Peyer's patch (tissue), 4 donors: ENCODE measurements around the gene COLEC12. TPM values are rescaled to one million over a fixed set of nuclear protein-coding genes. Genes with fewer than 3 reads are reported as not detected.
A peak's percentile ranks its signal among the peaks of the same experiment; 100 is the strongest.

Experiments used
- DNase-seq, 3 donors: peaks; one replicate each; pipeline ENCODE4 v3.0.0-alpha.2; 2017 to 2019
- H3K27ac ChIP-seq, 4 donors: fragments of 200-600 bp; sonication (generic); one replicate each; pipeline ENCODE4 v1.5.1; 2016 to 2019
- H3K27me3 ChIP-seq, 2 donors: fragments of 200-600 bp; sonication (generic); one replicate each; pipeline ENCODE4 v1.5.1; 2019
- H3K36me3 ChIP-seq, 3 donors: fragments of 200-600 bp; sonication (generic); one replicate each; pipeline ENCODE4 v1.5.1; 2016 to 2019
- H3K4me1 ChIP-seq, 4 donors: fragments of 200-600 bp; sonication (generic); one replicate each; pipeline ENCODE4 v1.5.1; 2016 to 2019
- H3K4me3 ChIP-seq, 4 donors: fragments of 200-600 bp; sonication (generic); 1 replicate in 3 of 4; 2 replicates in 1 of 4; pipeline ENCODE4 v1.5.1; 2016 to 2019; ENCODE audit warnings: mild to moderate bottlenecking in 1 of 4
- H3K9me3 ChIP-seq, 4 donors: fragments of 200-600 bp; sonication (generic); one replicate each; pipeline ENCODE4 v1.5.1; 2016 to 2019; ENCODE audit warnings: mild to moderate bottlenecking in 1 of 4
- CTCF ChIP-seq, 6 experiments: fragments of 450-650 bp in 4 of 6; fragments of 200-600 bp in 2 of 6; sonication (generic) in 1 of 6; IDR thresholded peaks; one replicate each; pipeline ENCODE4 v1.5.1; 2017 to 2019; ENCODE audit warnings: antibody characterized with exemption in 6 of 6, mild to moderate bottlenecking in 3 of 6, moderate library complexity in 1 of 6
- POLR2A ChIP-seq, 2 donors: fragments of 450-650 bp; IDR thresholded peaks; one replicate each; pipeline ENCODE4 v1.5.1; 2017; ENCODE audit warnings: antibody characterized with exemption in 2 of 2, mild to moderate bottlenecking in 2 of 2, moderate library complexity in 2 of 2
- total RNA-seq, 4 donors: library from RNA; depleted of rRNA; stranded (reverse); fragments of >200 nt; gene quantifications; one replicate each; pipeline ENCODE4 v1.1.0, GENCODE V29; 2016

COLEC12 gene
- total RNA-seq, 4 donors from 2014 or later = 0.88 to 7.6 (median 3.8) TPM

GRCh38 chr18:495017-495416, 5.5 kb downstream of the COLEC12 start:
- TF ChIP-seq CTCF (IDR thresholded peaks at IDR 0.05) = no peak
- TF ChIP-seq POLR2A (IDR thresholded peaks at IDR 0.05) = no peak
- peaks cover 0 to 9% (median 0%) of the 10 kb centered on the region in 4 donors for H3K4me1 ChIP-seq
- DNase-seq = no peak
- H3K27ac ChIP-seq = no peak overlapping the region
- H3K9me3 ChIP-seq = no peaks in the 10 kb centered on the region
- no peak overlapping the region for H3K4me3 ChIP-seq
- no peaks in the 10 kb centered on the region for H3K36me3 ChIP-seq
- H3K27me3 ChIP-seq = no peaks in the 10 kb centered on the region

GRCh38 chr18:493986-494983, 6.2 kb downstream of the COLEC12 start:
- Histone ChIP-seq H3K9me3 (no peaks in the 10 kb centered on the region), H3K4me1 (peaks cover 0 to 3% (median 0%) of the 10 kb centered on the region in 4 donors), H3K27ac (no peak overlapping the region), H3K27me3 (no peaks in the 10 kb centered on the region), H3K36me3 (no peaks in the 10 kb centered on the region), H3K4me3 (no peak overlapping the region)
- DNase-seq = no peak
- TF ChIP-seq CTCF (IDR thresholded peaks at IDR 0.05) (no peak), POLR2A (IDR thresholded peaks at IDR 0.05) (no peak)

- no peaks in the 10 kb centered on the region for H3K36me3 ChIP-seq
- H3K9me3 ChIP-seq = no peaks in the 10 kb centered on the region
- H3K27ac ChIP-seq = peak overlapping the region in 1 of 4 donors; percentile 20
- no peaks in the 10 kb centered on the region for H3K27me3 ChIP-seq
- no peaks in the 10 kb centered on the region for H3K4me1 ChIP-seq
- no peak for TF ChIP-seq CTCF (IDR thresholded peaks at IDR 0.05)
- DNase-seq = no peak
- H3K4me3 ChIP-seq = no peak overlapping the region
Measured at GRCh38 chr18:492451-492850, 8.1 kb downstream of the COLEC12 start.

- H3K4me3 ChIP-seq = no peak overlapping the region
- no peaks in the 10 kb centered on the region for H3K27me3 ChIP-seq
Measured at GRCh38 chr18:490624-491023, 9.9 kb downstream of the COLEC12 start.

GRCh38 chr18:490024-490366, 10.5 kb downstream of the COLEC12 start:
- no peak for TF ChIP-seq CTCF (IDR thresholded peaks at IDR 0.05)
- TF ChIP-seq POLR2A (IDR thresholded peaks at IDR 0.05) = no peak
- Histone ChIP-seq H3K9me3 (no peaks in the 10 kb centered on the region), H3K27me3 (no peaks in the 10 kb centered on the region), H3K4me1 (no peaks in the 10 kb centered on the region), H3K27ac (no peak overlapping the region), H3K36me3 (no peaks in the 10 kb centered on the region), H3K4me3 (no peak overlapping the region)
- DNase-seq = no peak

More at GRCh38 chr18:490624-491023, 9.9 kb downstream of the COLEC12 start:
- H3K9me3 ChIP-seq = no peaks in the 10 kb centered on the region
- TF ChIP-seq POLR2A (IDR thresholded peaks at IDR 0.05) (no peak), CTCF (IDR thresholded peaks at IDR 0.05) (no peak)
- H3K27ac ChIP-seq = no peak overlapping the region
- H3K36me3 ChIP-seq = no peaks in the 10 kb centered on the region
- no peaks in the 10 kb centered on the region for H3K4me1 ChIP-seq
- no peak for DNase-seq
